Liver (tissue), 9 donors: Measurements from ENCODE around the gene TTC39C. TPM values are rescaled to one million over a fixed set of nuclear protein-coding genes. Genes with fewer than 3 reads are reported as not detected.
A peak's percentile ranks its signal among the peaks of the same experiment; 100 is the strongest.

Source experiments
- DNase-seq: peaks from one replicate; pipeline ENCODE4 v3.0.0-alpha.2; 2017; ENCODE audit warnings: low spot score
- H3K27ac ChIP-seq, 2 donors: one replicate each; pipeline ENCODE4 v1.7.0; 2013; ENCODE audit warnings: inconsistent platforms in 2 of 2, low read length in 2 of 2, control low read depth in 1 of 2, low read depth in 1 of 2, mild to moderate bottlenecking in 1 of 2
- H3K27me3 ChIP-seq, 4 donors: one replicate each; pipeline versions ENCODE4 v1.6.1 to v1.7.0; 2013; ENCODE audit warnings: low read length in 3 of 4, inconsistent platforms in 1 of 4, mild to moderate bottlenecking in 1 of 4, moderate library complexity in 1 of 4; ENCODE audit not compliant: control insufficient read depth in 4 of 4, insufficient read depth in 4 of 4
- H3K36me3 ChIP-seq, 4 donors: one replicate each; pipeline versions ENCODE4 v1.6.1 to v1.7.0; 2013; ENCODE audit warnings: low read length in 3 of 4, mild to moderate bottlenecking in 3 of 4, low read depth in 1 of 4, moderate library complexity in 1 of 4; ENCODE audit not compliant: control insufficient read depth in 4 of 4, insufficient read depth in 3 of 4
- H3K4me1 ChIP-seq, 4 donors: one replicate each; pipeline versions ENCODE4 v1.6.1 to v1.7.0; 2013; ENCODE audit warnings: low read length in 3 of 4, mild to moderate bottlenecking in 3 of 4, moderate library complexity in 1 of 4; ENCODE audit not compliant: control insufficient read depth in 4 of 4, insufficient read depth in 4 of 4
- H3K4me3 ChIP-seq, 3 donors: one replicate each; pipeline versions ENCODE4 v1.6.1 to v1.7.0; 2013; ENCODE audit warnings: low read length in 3 of 3, control low read depth in 1 of 3, low read depth in 1 of 3, mild to moderate bottlenecking in 1 of 3
- H3K9ac ChIP-seq, 2 donors: one replicate each; pipeline ENCODE4 v1.7.0; 2013; ENCODE audit warnings: low read length in 2 of 2, mild to moderate bottlenecking in 2 of 2, moderate library complexity in 2 of 2, control low read depth in 1 of 2, low read depth in 1 of 2
- H3K9me3 ChIP-seq, 4 donors: one replicate each; pipeline versions ENCODE4 v1.6.1 to v1.7.0; 2013; ENCODE audit warnings: low read length in 3 of 4; ENCODE audit not compliant: control insufficient read depth in 4 of 4
- EGR1 ChIP-seq, 2 donors: IDR thresholded peaks; 2 replicates each; pipeline ENCODE4 v1.6.1; 2016 to 2018; ENCODE audit warnings: antibody characterized with exemption in 2 of 2, low read depth in 2 of 2
- FOXA1 ChIP-seq: IDR thresholded peaks from 2 replicates; pipeline ENCODE4 v1.6.1; 2016; ENCODE audit warnings: antibody characterized with exemption
- FOXA2 ChIP-seq: IDR thresholded peaks from 2 replicates; pipeline ENCODE4 v1.6.1; 2016; ENCODE audit warnings: antibody characterized with exemption
- GABPA ChIP-seq, 2 donors: IDR thresholded peaks in 1 of 2; conservative IDR thresholded peaks in 1 of 2; 2 replicates each; pipeline ENCODE4 v1.6.1; 2016; ENCODE audit warnings: antibody characterized with exemption in 2 of 2, mild to moderate bottlenecking in 1 of 2, moderate library complexity in 1 of 2
- HNF4A ChIP-seq, 2 donors: conservative IDR thresholded peaks; 2 replicates each; pipeline ENCODE4 v1.6.1; 2016; ENCODE audit warnings: antibody characterized with exemption in 2 of 2, mild to moderate bottlenecking in 2 of 2
- HNF4G ChIP-seq: IDR thresholded peaks from 2 replicates; pipeline ENCODE4 v1.6.1; 2016; ENCODE audit warnings: antibody characterized with exemption
- JUND ChIP-seq, 2 donors: IDR thresholded peaks; 2 replicates each; pipeline ENCODE4 v1.6.1; 2016; ENCODE audit warnings: antibody characterized with exemption in 2 of 2
- NR2F2 ChIP-seq: IDR thresholded peaks from 2 replicates; pipeline ENCODE4 v1.6.1; 2016; ENCODE audit warnings: antibody characterized with exemption
- RAD21 ChIP-seq, 2 donors: IDR thresholded peaks; 2 replicates each; pipeline ENCODE4 v1.6.1; 2016; ENCODE audit warnings: antibody characterized with exemption in 2 of 2, mild to moderate bottlenecking in 2 of 2
- RXRA ChIP-seq, 2 donors: IDR thresholded peaks; 2 replicates each; pipeline ENCODE4 v1.6.1; 2017 to 2018; ENCODE audit warnings: antibody characterized with exemption in 2 of 2, mild to moderate bottlenecking in 1 of 2
- SP1 ChIP-seq: IDR thresholded peaks from 2 replicates; pipeline ENCODE4 v1.6.1; 2018; ENCODE audit warnings: antibody characterized with exemption, mild to moderate bottlenecking
- TAF1 ChIP-seq: conservative IDR thresholded peaks from 2 replicates; pipeline ENCODE4 v1.6.1; 2016; ENCODE audit warnings: antibody characterized with exemption, mild to moderate bottlenecking
- YY1 ChIP-seq: IDR thresholded peaks from 2 replicates; pipeline ENCODE4 v1.6.1; 2016; ENCODE audit warnings: antibody characterized with exemption, mild to moderate bottlenecking
- WGBS: extraction: QIAGEN DNeasy Blood & Tissue Kit; methylation state at CpG from one replicate; pipeline ENCODE4 v1.1.7; 2013; 5-methylcytosine and 5-hydroxymethylcytosine counted together
- polyA plus RNA-seq, 2 donors: library from polyadenylated mRNA; stranded (reverse) in 1 of 2; unstranded in 1 of 2; fragments of 200-250 nt in 1 of 2; fragments of >200 nt in 1 of 2; fragmentation: Nextera tagmentation in 1 of 2; extraction: Ambion mirVana in 1 of 2; gene quantifications; one replicate each; pipeline versions ENCODE4 v1.2.1 to v1.2.3, GENCODE V29; 2013 to 2015
- total RNA-seq, 2 donors: library from RNA; depleted of rRNA; stranded (reverse); fragments of >200 nt; gene quantifications; one replicate each; pipeline ENCODE4 v1.2.3, GENCODE V29; 2014
- TF ChIP-seq, protein P1 (sequence below): IDR thresholded peaks from 2 replicates; pipeline ENCODE4 v1.6.1; 2016; ENCODE audit warnings: antibody characterized with exemption
- TF ChIP-seq, protein P2 (sequence below): fragments of 150-350 bp; IDR thresholded peaks from 2 replicates; pipeline ENCODE4 v1.5.1; 2017; ENCODE audit warnings: improper control_type of control experiment, low read depth, low read length; ENCODE audit not compliant: missing input control
- TF ChIP-seq, protein P3 (sequence below): IDR thresholded peaks from 2 replicates; pipeline ENCODE4 v1.6.1; 2016; ENCODE audit warnings: antibody characterized with exemption
- TF ChIP-seq, protein P4 (sequence below): IDR thresholded peaks from 2 replicates; pipeline ENCODE4 v1.6.1; 2016; ENCODE audit warnings: antibody characterized with exemption
- TF ChIP-seq, protein P5 (sequence below): IDR thresholded peaks from 2 replicates; pipeline ENCODE4 v1.6.1; 2016; ENCODE audit warnings: antibody characterized with exemption, mild to moderate bottlenecking
- donor health status: healthy.
- donor health status: healthy.
- donor health status: healthy.
- donor health status: healthy.
- donor health status: healthy.

Gene TTC39C
- total and polyA plus RNA-seq, 4 donors: 22.8 to 55.1 (median 38.6) TPM

DNA sequence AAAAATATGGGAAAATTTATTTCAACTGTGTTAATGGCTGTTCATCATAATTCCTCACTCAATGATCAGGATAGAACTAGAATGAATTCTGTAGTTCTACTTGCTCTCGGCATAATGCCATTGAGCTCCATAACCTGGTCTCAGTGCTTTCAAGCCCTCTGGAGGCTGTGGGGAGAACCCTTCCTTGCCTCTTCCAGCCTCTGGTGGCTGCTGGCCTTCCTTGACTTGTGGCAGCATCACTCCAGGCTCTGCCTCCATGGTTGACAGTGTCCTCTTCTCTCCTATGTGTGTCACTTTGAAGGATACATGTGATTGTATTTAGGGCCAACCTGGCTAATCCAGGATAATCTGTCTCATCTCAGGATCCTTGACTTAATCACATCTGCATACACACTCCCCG is 97.4 kb downstream of the TTC39C start:
- Histone ChIP-seq H3K27ac (peak overlapping the region; percentile 94 to 98), H3K4me1 (peaks cover 5 to 40% (median 11%) of the 10 kb centered on the region in 4 donors), H3K36me3 (peaks cover 0 to 4% (median 1%) of the 10 kb centered on the region in 4 donors), H3K9ac (no peak overlapping the region), H3K9me3 (no peaks in the 10 kb centered on the region), H3K4me3 (no peak overlapping the region), H3K27me3 (no peaks in the 10 kb centered on the region)
- TF ChIP-seq, protein P1, sequence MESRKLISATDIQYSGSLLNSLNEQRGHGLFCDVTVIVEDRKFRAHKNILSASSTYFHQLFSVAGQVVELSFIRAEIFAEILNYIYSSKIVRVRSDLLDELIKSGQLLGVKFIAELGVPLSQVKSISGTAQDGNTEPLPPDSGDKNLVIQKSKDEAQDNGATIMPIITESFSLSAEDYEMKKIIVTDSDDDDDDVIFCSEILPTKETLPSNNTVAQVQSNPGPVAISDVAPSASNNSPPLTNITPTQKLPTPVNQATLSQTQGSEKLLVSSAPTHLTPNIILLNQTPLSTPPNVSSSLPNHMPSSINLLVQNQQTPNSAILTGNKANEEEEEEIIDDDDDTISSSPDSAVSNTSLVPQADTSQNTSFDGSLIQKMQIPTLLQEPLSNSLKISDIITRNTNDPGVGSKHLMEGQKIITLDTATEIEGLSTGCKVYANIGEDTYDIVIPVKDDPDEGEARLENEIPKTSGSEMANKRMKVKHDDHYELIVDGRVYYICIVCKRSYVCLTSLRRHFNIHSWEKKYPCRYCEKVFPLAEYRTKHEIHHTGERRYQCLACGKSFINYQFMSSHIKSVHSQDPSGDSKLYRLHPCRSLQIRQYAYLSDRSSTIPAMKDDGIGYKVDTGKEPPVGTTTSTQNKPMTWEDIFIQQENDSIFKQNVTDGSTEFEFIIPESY: no peak
- TF ChIP-seq EGR1 (IDR thresholded peaks at IDR 0.05; ENCODE audit: low read depth in 2 of 2): no peak
- TF ChIP-seq, protein P2, sequence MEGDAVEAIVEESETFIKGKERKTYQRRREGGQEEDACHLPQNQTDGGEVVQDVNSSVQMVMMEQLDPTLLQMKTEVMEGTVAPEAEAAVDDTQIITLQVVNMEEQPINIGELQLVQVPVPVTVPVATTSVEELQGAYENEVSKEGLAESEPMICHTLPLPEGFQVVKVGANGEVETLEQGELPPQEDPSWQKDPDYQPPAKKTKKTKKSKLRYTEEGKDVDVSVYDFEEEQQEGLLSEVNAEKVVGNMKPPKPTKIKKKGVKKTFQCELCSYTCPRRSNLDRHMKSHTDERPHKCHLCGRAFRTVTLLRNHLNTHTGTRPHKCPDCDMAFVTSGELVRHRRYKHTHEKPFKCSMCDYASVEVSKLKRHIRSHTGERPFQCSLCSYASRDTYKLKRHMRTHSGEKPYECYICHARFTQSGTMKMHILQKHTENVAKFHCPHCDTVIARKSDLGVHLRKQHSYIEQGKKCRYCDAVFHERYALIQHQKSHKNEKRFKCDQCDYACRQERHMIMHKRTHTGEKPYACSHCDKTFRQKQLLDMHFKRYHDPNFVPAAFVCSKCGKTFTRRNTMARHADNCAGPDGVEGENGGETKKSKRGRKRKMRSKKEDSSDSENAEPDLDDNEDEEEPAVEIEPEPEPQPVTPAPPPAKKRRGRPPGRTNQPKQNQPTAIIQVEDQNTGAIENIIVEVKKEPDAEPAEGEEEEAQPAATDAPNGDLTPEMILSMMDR: no peak
- no peak for TF ChIP-seq HNF4G
- TF ChIP-seq YY1: no peak
- no peak for TF ChIP-seq NR2F2
- no peak for TF ChIP-seq FOXA2
- TF ChIP-seq HNF4A (conservative IDR thresholded peaks at IDR 0.05): no peak
- TF ChIP-seq FOXA1: no peak
- TF ChIP-seq, protein P3, sequence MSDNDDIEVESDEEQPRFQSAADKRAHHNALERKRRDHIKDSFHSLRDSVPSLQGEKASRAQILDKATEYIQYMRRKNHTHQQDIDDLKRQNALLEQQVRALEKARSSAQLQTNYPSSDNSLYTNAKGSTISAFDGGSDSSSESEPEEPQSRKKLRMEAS: no peak
- TF ChIP-seq, protein P4, sequence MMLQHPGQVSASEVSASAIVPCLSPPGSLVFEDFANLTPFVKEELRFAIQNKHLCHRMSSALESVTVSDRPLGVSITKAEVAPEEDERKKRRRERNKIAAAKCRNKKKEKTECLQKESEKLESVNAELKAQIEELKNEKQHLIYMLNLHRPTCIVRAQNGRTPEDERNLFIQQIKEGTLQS: no peak
- no peak for TF ChIP-seq SP1
- no peak for TF ChIP-seq GABPA (IDR thresholded peaks at IDR 0.05 in 1 of 2, conservative IDR thresholded peaks at IDR 0.05 in 1 of 2)
- TF ChIP-seq, protein P5, sequence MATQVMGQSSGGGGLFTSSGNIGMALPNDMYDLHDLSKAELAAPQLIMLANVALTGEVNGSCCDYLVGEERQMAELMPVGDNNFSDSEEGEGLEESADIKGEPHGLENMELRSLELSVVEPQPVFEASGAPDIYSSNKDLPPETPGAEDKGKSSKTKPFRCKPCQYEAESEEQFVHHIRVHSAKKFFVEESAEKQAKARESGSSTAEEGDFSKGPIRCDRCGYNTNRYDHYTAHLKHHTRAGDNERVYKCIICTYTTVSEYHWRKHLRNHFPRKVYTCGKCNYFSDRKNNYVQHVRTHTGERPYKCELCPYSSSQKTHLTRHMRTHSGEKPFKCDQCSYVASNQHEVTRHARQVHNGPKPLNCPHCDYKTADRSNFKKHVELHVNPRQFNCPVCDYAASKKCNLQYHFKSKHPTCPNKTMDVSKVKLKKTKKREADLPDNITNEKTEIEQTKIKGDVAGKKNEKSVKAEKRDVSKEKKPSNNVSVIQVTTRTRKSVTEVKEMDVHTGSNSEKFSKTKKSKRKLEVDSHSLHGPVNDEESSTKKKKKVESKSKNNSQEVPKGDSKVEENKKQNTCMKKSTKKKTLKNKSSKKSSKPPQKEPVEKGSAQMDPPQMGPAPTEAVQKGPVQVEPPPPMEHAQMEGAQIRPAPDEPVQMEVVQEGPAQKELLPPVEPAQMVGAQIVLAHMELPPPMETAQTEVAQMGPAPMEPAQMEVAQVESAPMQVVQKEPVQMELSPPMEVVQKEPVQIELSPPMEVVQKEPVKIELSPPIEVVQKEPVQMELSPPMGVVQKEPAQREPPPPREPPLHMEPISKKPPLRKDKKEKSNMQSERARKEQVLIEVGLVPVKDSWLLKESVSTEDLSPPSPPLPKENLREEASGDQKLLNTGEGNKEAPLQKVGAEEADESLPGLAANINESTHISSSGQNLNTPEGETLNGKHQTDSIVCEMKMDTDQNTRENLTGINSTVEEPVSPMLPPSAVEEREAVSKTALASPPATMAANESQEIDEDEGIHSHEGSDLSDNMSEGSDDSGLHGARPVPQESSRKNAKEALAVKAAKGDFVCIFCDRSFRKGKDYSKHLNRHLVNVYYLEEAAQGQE: no peak
- no peak for TF ChIP-seq JUND (IDR thresholded peaks at IDR 0.05)
- DNase-seq: no peak
- 77% methylated on average over 2 of the region's 2 CpGs for WGBS

DNA sequence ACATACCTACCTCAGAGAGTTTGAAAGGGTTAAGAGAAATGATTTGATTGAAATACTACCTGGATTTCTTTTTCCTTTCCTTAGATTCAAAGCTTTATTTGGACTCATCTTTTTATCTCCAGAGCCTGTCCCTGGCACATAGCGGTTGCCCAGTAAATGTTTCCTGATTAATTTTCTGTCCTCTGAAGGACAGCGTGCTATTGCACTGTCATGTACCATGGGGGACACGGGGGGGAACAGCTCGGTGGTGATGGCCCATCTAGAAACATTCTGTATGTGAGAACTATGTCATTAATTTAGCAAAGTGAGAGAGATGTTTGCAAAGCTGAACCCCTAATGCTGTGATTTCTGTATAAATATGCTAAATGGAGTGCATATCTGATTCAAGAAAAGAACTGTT is 97.9 kb downstream of the TTC39C start:
- H3K27me3 ChIP-seq: no peaks in the 10 kb centered on the region
- no peaks in the 10 kb centered on the region for H3K9me3 ChIP-seq
- peaks cover 0 to 4% (median 2%) of the 10 kb centered on the region in 4 donors for H3K36me3 ChIP-seq
- H3K9ac ChIP-seq: peak overlapping the region in 1 of 2 donors; percentile 71
- 37% methylated on average over 4 of the region's 4 CpGs for WGBS
- no peak for DNase-seq
- peak overlapping the region in 1 of 3 donors; percentile 86 for H3K4me3 ChIP-seq
- H3K4me1 ChIP-seq: peaks cover 5 to 44% (median 14%) of the 10 kb centered on the region in 4 donors
- peak overlapping the region; percentile 94 to 98 for H3K27ac ChIP-seq
- TF ChIP-seq NR2F2: no peak
- no peak for TF ChIP-seq HNF4G
- no peak for TF ChIP-seq RXRA (IDR thresholded peaks at IDR 0.05)
- no peak for TF ChIP-seq JUND (IDR thresholded peaks at IDR 0.05)
- no peak for TF ChIP-seq TAF1
- TF ChIP-seq, protein P4: no peak
- TF ChIP-seq FOXA2: no peak
- no peak for TF ChIP-seq EGR1 (IDR thresholded peaks at IDR 0.05; ENCODE audit: low read depth in 2 of 2)
- TF ChIP-seq FOXA1: no peak
- TF ChIP-seq GABPA (IDR thresholded peaks at IDR 0.05 in 1 of 2, conservative IDR thresholded peaks at IDR 0.05 in 1 of 2): no peak
- TF ChIP-seq, protein P5: no peak
- TF ChIP-seq, protein P1: no peak
- TF ChIP-seq RAD21 (IDR thresholded peaks at IDR 0.05): no peak
- TF ChIP-seq SP1: no peak
